ENCODE data around the gene UBE2H. TPM values are rescaled to one million over a fixed set of nuclear protein-coding genes. Genes with fewer than 3 reads are reported as not detected.

Gene UBE2H
- total RNA-seq, 3 donors from 2014 or later: 39.6 to 85.9 (median 40.0) TPM

GRCh38 chr7:129923709-129924108 lies 29.1 kb downstream of the UBE2H start:
- intact Hi-C loops (cut with DNase I, micrococcal nuclease): no loop called here
- TF ChIP-seq CTCF (IDR thresholded peaks at IDR 0.05): no peak
- no peak overlapping the region for H3K4me3 ChIP-seq
- peak; percentile 24 for ATAC-seq
- H3K36me3 ChIP-seq (ENCODE audit: low read depth): no peaks in the 10 kb centered on the region
- no peaks in the 10 kb centered on the region for H3K4me1 ChIP-seq (ENCODE audit: low read depth)
- DNase-seq: no peak
- H3K9me3 ChIP-seq: no peaks in the 10 kb centered on the region

- intact Hi-C loops (cut with DNase I, micrococcal nuclease): no loop called here
- Histone ChIP-seq H3K36me3 (ENCODE audit: low read depth) (no peaks in the 10 kb centered on the region), H3K4me3 (no peak overlapping the region), H3K4me1 (ENCODE audit: low read depth) (peaks cover 14% of the 10 kb centered on the region), H3K9me3 (no peaks in the 10 kb centered on the region)
- TF ChIP-seq CTCF (IDR thresholded peaks at IDR 0.05): no peak
- DNase-seq (no peak), ATAC-seq (no peak)
These were observed 33.3 kb downstream of the UBE2H start for GRCh38 chr7:129919492-129919891.

DNA sequence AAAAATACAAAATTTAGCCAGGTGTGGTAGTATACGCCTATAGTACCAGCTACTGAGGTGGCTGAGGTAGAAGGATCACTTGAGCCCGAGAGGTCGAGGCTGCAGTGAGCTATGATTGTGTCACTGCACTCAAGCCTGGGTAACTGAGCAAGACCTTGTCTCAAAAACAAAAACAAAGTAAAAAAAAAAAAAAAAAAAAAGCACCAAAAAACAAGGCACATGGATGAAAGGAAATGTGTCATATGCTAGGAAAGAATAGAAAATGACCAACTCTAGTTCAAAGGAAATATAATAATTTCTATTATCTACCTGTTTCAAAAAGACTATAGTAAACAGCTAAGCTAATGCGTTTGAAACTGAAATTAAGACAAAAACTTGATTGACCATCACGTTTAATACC lies 33.8 kb downstream of the UBE2H start:
- H3K4me3 ChIP-seq: no peak overlapping the region
- DNase-seq (no peak), ATAC-seq (no peak)
- H3K9me3 ChIP-seq: no peaks in the 10 kb centered on the region
- peaks cover 14% of the 10 kb centered on the region for H3K4me1 ChIP-seq (ENCODE audit: low read depth)
- no peak for TF ChIP-seq CTCF (IDR thresholded peaks at IDR 0.05)
- intact Hi-C loops (cut with DNase I, micrococcal nuclease): no loop called here
- H3K36me3 ChIP-seq (ENCODE audit: low read depth): no peaks in the 10 kb centered on the region

GRCh38 chr7:129917934-129918333 lies 34.8 kb downstream of the UBE2H start:
- intact Hi-C loops (cut with DNase I, micrococcal nuclease): no loop called here
- ATAC-seq (no peak), DNase-seq (no peak)
- Histone ChIP-seq H3K9me3 (no peaks in the 10 kb centered on the region), H3K4me1 (ENCODE audit: low read depth) (peaks cover 14% of the 10 kb centered on the region), H3K4me3 (no peak overlapping the region), H3K36me3 (ENCODE audit: low read depth) (no peaks in the 10 kb centered on the region)
- no peak for TF ChIP-seq CTCF (IDR thresholded peaks at IDR 0.05)

GRCh38 chr7:129914536-129915272 lies 38.1 kb downstream of the UBE2H start:
- Histone ChIP-seq H3K9me3 (no peaks in the 10 kb centered on the region), H3K4me3 (no peak overlapping the region), H3K4me1 (ENCODE audit: low read depth) (peaks cover 14% of the 10 kb centered on the region), H3K36me3 (ENCODE audit: low read depth) (no peaks in the 10 kb centered on the region)
- intact Hi-C loops (cut with DNase I, micrococcal nuclease): no loop called here
- DNase-seq (no peak), ATAC-seq (peak; percentile 44)
- TF ChIP-seq CTCF (IDR thresholded peaks at IDR 0.05): no peak
